Stimulated activated CD8-positive, alpha-beta memory T cell treated with anti-CD3 and anti-CD28 coated beads, Interleukin-7, amount 100 ng/mL, for 1 hour (primary cell): ENCODE data around the gene KSR2.
"Not testable (repeated sequence)": the region's sequence is repeated elsewhere in the genome, so short reads cannot be mapped to it uniquely, and the experiment has no call there.

ENCODE experiments used
- DNase-seq, 2 donors: peaks; one replicate each; pipeline ENCODE4 v3.0.0-alpha.2; 2020; ENCODE audit warnings: low read depth in 2 of 2

The KSR2 gene

GRCh38 chr12:117968826-117969659 lies at the start of gene KSR2:
KSR2 (minus strand) TSS chr12:117968990; CDS start chr12:117968255, 735 bp downstream.
- no peak for DNase-seq

- DNase-seq = no peak
Measured at GRCh38 chr12:118017926-118018325, 49.1 kb upstream of the KSR2 start.

GRCh38 chr12:118016424-118017264 lies 47.9 kb upstream of the KSR2 start, which contains the start of gene RFC5:
RFC5 (plus strand) TSS chr12:118016703; CDS start chr12:118016828, 125 bp downstream.
- peak; percentile 96 to 98 for DNase-seq

- no peak for DNase-seq
Measured at GRCh38 chr12:118015944-118016343, 47.2 kb upstream of the KSR2 start.

GRCh38 chr12:118015306-118015705 lies 46.5 kb upstream of the KSR2 start:
- no peak for DNase-seq

GRCh38 chr12:118013283-118013682 lies 44.5 kb upstream of the KSR2 start:
- no peak for DNase-seq

GRCh38 chr12:118011961-118012360 lies 43.2 kb upstream of the KSR2 start:
- DNase-seq = no peak

- no peak for DNase-seq
Measured at GRCh38 chr12:118011377-118011776, 42.6 kb upstream of the KSR2 start.

- DNase-seq = no peak
Measured at GRCh38 chr12:118010903-118011302, 42.1 kb upstream of the KSR2 start.

- DNase-seq = not testable (repeated sequence)
Measured at GRCh38 chr12:117999806-118000205, 31.0 kb upstream of the KSR2 start.

GRCh38 chr12:117998719-117999118 lies 29.9 kb upstream of the KSR2 start:
- DNase-seq = no peak

GRCh38 chr12:117994551-117995438 lies 26.0 kb upstream of the KSR2 start:
- DNase-seq = no peak

- no peak for DNase-seq
Measured at GRCh38 chr12:117986705-117987469, 18.1 kb upstream of the KSR2 start.

- no peak for DNase-seq
Measured at GRCh38 chr12:117985182-117985581, 16.4 kb upstream of the KSR2 start.

GRCh38 chr12:117981267-117981666 lies 12.5 kb upstream of the KSR2 start:
- no peak for DNase-seq

- DNase-seq = no peak
Measured at GRCh38 chr12:117980616-117981015, 11.8 kb upstream of the KSR2 start.

GRCh38 chr12:117977373-117977772 lies 8.6 kb upstream of the KSR2 start:
- DNase-seq = no peak

GRCh38 chr12:117975006-117975405 lies 6.2 kb upstream of the KSR2 start:
- DNase-seq = no peak

GRCh38 chr12:117972301-117972700 lies 3.5 kb upstream of the KSR2 start:
- no peak for DNase-seq

- no peak for DNase-seq
Measured at GRCh38 chr12:117970334-117970733, 1.5 kb upstream of the KSR2 start.
